GM19455 (cell line): Measurements from ENCODE around the gene GZMM.

Source experiments
- ATAC-seq: cut with Tn5 transposase; IDR thresholded peaks from one replicate; pipeline ENCODE4 v1.9.1; 2021; ENCODE audit not compliant: unreplicated experiment

The GZMM gene

GRCh38 chr19:543910-544608 is at the start of gene GZMM:
GZMM (plus strand) TSS chr19:544053; CDS start chr19:544072, 19 bp downstream.
- no peak for ATAC-seq

GRCh38 chr19:494171-495080 is 49.4 kb upstream of the GZMM start:
- ATAC-seq: no peak

GRCh38 chr19:495081-495401 is 48.8 kb upstream of the GZMM start:
- no peak for ATAC-seq

GRCh38 chr19:495402-496111 is 48.3 kb upstream of the GZMM start:
- ATAC-seq: no peak

- ATAC-seq: no peak
These were observed 47.7 kb upstream of the GZMM start, which contains the start of gene MADCAM1 for GRCh38 chr19:496112-496665. MADCAM1 (plus strand) TSS chr19:496486; CDS start chr19:496500, 14 bp downstream.

- no peak for ATAC-seq
These were observed 46.9 kb upstream of the GZMM start for GRCh38 chr19:496986-497385.

GRCh38 chr19:497491-497868 is 46.4 kb upstream of the GZMM start:
- no peak for ATAC-seq

- ATAC-seq: no peak
These were observed 45.9 kb upstream of the GZMM start for GRCh38 chr19:497869-498510.

- ATAC-seq: no peak
These were observed 45.4 kb upstream of the GZMM start for GRCh38 chr19:498511-498891.

GRCh38 chr19:498977-499623 is 44.8 kb upstream of the GZMM start:
- no peak for ATAC-seq

- ATAC-seq: no peak
These were observed 42.2 kb upstream of the GZMM start for GRCh38 chr19:501646-502045.

GRCh38 chr19:504616-505015 is 39.2 kb upstream of the GZMM start:
- no peak for ATAC-seq

GRCh38 chr19:506404-507285 is 37.2 kb upstream of the GZMM start:
- ATAC-seq: peak; percentile 63

- ATAC-seq: peak; percentile 57
These were observed 36.3 kb upstream of the GZMM start, which contains the start of gene TPGS1 for GRCh38 chr19:507286-508203. TPGS1 (plus strand) TSS chr19:507497; CDS start chr19:507507, 10 bp downstream.

- ATAC-seq: no peak
These were observed 35.4 kb upstream of the GZMM start for GRCh38 chr19:508204-509150.

- ATAC-seq: no peak
These were observed 33.2 kb upstream of the GZMM start for GRCh38 chr19:510606-511100.
